ENCODE results near the gene MGME1.

MGME1 gene

DNA sequence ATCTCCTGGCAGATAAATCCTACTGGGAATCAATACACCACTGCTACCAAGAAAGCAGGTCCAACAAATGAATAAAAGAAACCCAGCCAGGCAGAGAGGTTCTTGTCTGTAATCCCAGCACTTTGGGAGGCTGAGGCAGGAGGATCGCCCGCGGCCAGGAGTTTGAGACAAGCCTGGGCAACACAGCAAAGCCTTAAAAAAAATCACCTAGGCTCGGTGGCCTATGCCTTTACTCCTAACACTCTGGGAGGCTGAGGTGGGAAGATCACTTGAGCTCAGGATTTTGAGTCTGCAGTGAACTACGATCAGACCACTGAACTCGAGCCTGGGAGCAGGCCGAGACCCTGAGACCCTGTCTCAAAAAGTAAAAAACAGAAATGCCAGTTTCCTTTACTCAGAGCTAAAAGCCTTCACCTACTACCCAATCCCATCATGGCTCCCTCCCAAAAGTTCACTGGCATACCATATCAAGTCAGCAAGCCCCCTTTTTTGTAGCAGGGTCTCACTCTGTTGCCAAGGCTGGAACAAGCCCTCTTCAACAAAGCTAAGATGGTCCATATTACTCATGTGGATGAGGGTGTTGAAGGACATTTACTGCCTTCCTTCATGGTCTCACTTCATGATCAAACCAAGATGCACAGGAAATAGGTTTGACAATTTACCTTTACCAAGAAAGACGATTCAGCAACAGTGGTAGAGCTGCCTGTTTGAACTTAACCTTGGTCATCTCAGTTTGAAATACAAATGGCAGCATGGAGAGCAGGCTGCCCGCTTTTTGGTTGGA lies 5.5 kb upstream of the MGME1 start:
- no peaks in the 10 kb centered on the region for H3K9me3 Mint-ChIP-seq
- peaks cover 92% of the 10 kb centered on the region for H3K4me1 Mint-ChIP-seq
- peaks cover 61% of the 10 kb centered on the region for H3K36me3 Mint-ChIP-seq
- peak overlapping the region; percentile 100 for H3K27ac Mint-ChIP-seq
- H3K4me3 Mint-ChIP-seq = peak overlapping the region; percentile 69
- no peaks in the 10 kb centered on the region for H3K27me3 Mint-ChIP-seq
- ATAC-seq = no peak

DNA sequence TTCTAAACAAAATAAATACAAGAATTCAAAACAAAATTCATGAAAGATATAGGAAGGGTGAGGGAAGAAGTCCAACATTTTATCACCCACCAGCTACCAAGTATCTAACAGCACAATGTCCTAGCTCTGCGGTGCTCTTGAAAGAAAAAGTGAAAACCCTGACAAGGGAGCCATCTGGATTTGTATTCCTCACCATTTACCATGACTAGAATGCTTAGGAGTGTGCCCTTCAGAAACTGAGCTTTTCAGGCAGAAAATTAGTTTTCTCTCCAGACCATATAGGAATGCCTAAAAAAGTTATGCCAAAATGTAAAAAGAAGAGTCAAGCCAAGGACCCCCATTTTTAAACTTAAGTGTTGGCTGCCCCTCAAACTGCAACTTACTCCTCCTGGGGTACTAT lies 4.7 kb upstream of the MGME1 start:
- no peak for ATAC-seq
- no peaks in the 10 kb centered on the region for H3K9me3 Mint-ChIP-seq
- H3K4me1 Mint-ChIP-seq = peaks cover 85% of the 10 kb centered on the region
- H3K4me3 Mint-ChIP-seq = peak overlapping the region; percentile 94
- no peaks in the 10 kb centered on the region for H3K27me3 Mint-ChIP-seq
- H3K27ac Mint-ChIP-seq = peak overlapping the region; percentile 100
- H3K36me3 Mint-ChIP-seq = peaks cover 61% of the 10 kb centered on the region

DNA sequence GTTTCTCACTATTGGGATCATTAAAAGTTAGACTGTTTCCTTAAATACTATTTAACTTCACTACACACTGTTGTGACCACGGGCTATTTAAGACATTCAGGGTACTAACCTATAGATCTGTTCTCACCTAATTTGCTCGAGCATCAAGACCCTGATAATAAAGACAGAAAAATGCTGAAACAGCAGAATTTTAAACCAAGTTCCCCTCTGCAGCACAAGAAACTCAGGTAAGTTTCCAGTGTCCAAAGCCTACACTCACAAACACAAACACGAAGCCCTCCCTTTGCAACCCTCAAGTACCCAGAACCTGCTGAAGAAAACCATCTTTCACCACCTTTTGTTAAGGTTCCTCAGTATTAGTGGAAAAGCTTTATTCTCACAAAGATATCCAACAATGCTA lies 4.2 kb upstream of the MGME1 start:
- no peaks in the 10 kb centered on the region for H3K27me3 Mint-ChIP-seq
- H3K4me3 Mint-ChIP-seq = peak overlapping the region; percentile 94
- H3K36me3 Mint-ChIP-seq = peaks cover 57% of the 10 kb centered on the region
- no peak for ATAC-seq
- peak overlapping the region; percentile 100 for H3K27ac Mint-ChIP-seq
- peaks cover 81% of the 10 kb centered on the region for H3K4me1 Mint-ChIP-seq
- H3K9me3 Mint-ChIP-seq = no peaks in the 10 kb centered on the region

DNA sequence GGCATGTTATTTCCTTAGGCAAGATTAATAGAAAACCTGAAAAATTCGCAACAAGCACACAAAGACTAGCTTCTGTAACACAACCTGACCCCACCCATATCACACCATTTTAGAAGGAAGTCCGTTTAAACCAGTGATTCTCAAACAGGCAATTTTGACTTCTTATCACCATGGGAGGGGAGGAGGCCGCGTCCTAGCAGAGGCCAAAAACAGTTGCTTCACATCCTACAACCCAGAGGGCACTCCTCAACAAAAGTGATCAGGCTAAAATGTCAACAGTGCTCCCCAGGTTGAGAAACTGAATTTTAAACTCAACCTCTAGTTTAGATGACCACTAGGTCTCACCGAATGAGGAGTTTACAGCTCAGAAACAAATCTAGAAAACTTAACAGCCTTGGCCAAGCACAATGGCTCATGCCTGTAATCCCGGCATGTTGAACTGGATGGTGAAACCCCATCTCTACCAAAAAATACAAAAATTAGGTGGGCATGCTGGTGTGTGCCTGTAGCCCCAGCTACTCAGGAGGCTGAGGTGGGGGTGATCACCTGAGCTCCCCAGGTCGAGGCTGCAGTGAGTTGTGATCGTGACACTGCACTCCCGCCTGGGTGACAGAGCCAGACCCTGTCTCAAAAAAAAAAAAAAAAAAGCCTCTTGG lies 3.6 kb upstream of the MGME1 start:
- ATAC-seq = no peak
- no peaks in the 10 kb centered on the region for H3K9me3 Mint-ChIP-seq
- H3K27ac Mint-ChIP-seq = peak overlapping the region; percentile 100
- peaks cover 81% of the 10 kb centered on the region for H3K4me1 Mint-ChIP-seq
- peaks cover 59% of the 10 kb centered on the region for H3K36me3 Mint-ChIP-seq
- no peaks in the 10 kb centered on the region for H3K27me3 Mint-ChIP-seq
- peak overlapping the region; percentile 94 for H3K4me3 Mint-ChIP-seq

DNA sequence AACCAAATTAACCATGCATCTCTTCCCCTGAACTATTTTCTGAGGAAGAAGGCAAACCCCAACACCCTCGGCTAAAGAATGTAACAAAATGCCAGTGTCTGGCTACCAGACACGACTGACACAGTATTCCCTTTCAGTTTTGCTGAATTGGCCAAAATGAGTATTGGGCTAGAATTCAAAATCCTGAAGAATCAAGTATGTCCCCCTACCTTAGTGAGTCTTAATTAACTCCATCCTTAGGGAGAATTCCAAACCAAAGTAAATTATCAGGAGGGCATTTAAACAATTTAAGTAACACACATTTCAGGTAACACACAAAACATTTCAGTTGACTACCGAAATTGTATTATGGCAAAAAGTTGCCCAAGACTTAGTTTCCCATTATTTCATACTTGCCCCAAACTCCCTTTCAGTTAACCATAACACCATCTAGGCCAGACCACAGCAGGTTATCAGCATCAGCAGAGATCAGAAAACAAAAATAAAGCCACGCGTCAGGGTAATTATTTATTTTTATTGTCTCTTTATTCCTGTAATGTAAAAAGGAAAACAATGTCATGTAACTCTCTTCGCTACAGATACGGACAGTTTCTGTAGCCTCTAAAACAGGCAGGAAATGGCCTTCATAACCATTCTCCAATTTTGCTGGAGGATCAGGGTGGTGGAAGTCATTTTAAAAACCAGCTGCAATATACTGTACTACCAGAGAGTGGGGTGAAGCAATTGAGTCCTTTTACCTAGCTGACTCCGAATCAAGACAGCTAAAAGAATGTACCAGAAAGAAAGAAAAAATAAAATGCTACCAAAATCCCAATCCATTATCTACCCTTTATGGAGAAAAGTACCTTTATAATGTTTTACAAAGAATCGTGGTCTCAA lies 2.1 kb upstream of the MGME1 start:
- Mint-ChIP-seq H3K4me3 (peak overlapping the region; percentile 94), H3K27ac (peak overlapping the region; percentile 100), H3K9me3 (no peaks in the 10 kb centered on the region), H3K27me3 (no peaks in the 10 kb centered on the region), H3K4me1 (peaks cover 72% of the 10 kb centered on the region), H3K36me3 (peaks cover 55% of the 10 kb centered on the region)
- no peak for ATAC-seq

DNA sequence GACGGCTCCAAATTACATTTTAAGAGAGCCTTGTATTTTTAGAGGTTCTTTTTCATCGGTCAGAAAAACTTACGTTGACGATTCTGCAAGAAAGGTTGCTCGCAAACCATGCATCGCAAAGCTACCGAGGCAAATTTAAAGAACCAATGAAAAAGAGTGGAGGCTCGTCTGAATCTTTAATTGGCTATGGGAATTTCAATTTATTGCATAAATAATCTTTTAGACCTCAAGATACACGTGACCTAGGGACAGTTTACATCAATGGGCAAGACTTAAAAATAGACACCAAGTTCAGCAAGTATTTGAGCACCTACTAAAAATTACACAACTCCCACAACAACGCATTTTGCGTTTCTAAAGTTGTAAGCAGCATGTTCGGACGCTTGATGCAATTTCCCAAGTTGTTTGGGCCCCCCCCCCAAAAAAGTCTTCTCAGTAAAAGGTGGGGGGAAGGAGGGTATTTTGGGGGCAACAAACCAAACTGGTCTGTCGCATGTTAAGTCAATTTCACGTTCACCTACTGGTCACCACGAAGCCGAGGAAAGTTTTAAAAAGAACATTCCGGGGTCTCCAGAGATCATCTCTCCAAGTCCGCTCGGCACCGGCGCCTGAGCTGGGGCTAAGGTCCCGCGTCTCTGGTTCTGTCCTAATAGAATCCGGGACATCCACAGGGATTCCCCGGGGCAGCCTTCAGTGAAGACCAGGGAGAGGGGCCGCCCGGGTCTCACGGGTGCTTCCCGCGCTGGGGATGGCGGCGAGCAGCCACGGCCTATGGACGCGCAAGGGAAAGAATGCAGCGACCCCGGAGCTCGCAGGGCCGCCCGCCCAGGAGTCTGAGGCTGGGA lies 1.1 kb upstream of the MGME1 start:
- Mint-ChIP-seq H3K4me3 (peak overlapping the region; percentile 94), H3K4me1 (peaks cover 72% of the 10 kb centered on the region), H3K27me3 (no peaks in the 10 kb centered on the region), H3K27ac (peak overlapping the region; percentile 100), H3K36me3 (peaks cover 51% of the 10 kb centered on the region), H3K9me3 (no peaks in the 10 kb centered on the region)
- no peak for ATAC-seq

DNA sequence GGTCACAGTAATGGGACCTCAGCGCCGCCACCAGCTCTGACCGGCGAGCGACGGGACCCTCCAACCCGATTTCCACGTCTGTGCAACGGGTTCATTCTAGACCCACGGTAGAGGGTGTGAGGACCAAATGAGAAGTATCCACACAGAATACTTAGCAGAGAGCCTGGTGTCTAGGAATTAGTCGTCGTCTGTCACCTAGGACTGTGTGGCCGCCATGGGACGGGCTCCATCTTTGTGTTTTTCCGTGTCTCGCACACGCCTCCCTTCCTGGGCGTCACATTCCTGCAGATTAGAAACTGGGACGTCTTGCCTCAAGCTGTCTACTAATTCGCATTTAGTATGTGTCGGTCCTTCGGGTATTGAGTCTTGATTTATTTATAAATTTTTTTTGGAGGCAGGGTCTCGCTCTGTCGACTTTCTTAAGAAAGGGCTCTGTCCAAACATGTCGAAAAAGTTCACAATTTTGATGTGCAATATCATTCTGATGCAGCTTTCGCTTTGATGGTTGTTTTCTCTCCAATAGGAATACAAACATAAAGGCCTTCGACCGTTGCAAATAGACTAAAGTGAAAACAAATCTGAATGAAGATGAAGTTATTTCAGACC lies 563 bp downstream of the MGME1 start:
- no peaks in the 10 kb centered on the region for H3K27me3 Mint-ChIP-seq
- H3K27ac Mint-ChIP-seq = peak overlapping the region; percentile 100
- H3K36me3 Mint-ChIP-seq = peaks cover 41% of the 10 kb centered on the region
- H3K4me3 Mint-ChIP-seq = peak overlapping the region; percentile 94
- H3K9me3 Mint-ChIP-seq = no peaks in the 10 kb centered on the region
- peak; percentile 14 for ATAC-seq
- H3K4me1 Mint-ChIP-seq = peaks cover 69% of the 10 kb centered on the region

DNA sequence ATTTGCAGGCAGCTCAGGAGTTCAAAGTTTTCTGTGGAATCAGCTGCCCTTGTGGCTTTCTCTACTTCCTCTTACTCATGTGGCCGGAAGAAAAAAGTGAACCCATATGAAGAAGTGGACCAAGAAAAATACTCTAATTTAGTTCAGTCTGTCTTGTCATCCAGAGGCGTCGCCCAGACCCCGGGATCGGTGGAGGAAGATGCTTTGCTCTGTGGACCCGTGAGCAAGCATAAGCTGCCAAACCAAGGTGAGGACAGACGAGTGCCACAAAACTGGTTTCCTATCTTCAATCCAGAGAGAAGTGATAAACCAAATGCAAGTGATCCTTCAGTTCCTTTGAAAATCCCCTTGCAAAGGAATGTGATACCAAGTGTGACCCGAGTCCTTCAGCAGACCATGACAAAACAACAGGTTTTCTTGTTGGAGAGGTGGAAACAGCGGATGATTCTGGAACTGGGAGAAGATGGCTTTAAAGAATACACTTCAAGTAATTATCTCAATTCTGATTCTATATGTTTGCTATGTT lies 1.1 kb downstream of the MGME1 start:
- peak; percentile 5 for ATAC-seq
- peaks cover 64% of the 10 kb centered on the region for H3K4me1 Mint-ChIP-seq
- peak overlapping the region; percentile 94 for H3K4me3 Mint-ChIP-seq
- H3K36me3 Mint-ChIP-seq = peaks cover 35% of the 10 kb centered on the region
- no peaks in the 10 kb centered on the region for H3K27me3 Mint-ChIP-seq
- H3K9me3 Mint-ChIP-seq = no peaks in the 10 kb centered on the region
- H3K27ac Mint-ChIP-seq = peak overlapping the region; percentile 100

DNA sequence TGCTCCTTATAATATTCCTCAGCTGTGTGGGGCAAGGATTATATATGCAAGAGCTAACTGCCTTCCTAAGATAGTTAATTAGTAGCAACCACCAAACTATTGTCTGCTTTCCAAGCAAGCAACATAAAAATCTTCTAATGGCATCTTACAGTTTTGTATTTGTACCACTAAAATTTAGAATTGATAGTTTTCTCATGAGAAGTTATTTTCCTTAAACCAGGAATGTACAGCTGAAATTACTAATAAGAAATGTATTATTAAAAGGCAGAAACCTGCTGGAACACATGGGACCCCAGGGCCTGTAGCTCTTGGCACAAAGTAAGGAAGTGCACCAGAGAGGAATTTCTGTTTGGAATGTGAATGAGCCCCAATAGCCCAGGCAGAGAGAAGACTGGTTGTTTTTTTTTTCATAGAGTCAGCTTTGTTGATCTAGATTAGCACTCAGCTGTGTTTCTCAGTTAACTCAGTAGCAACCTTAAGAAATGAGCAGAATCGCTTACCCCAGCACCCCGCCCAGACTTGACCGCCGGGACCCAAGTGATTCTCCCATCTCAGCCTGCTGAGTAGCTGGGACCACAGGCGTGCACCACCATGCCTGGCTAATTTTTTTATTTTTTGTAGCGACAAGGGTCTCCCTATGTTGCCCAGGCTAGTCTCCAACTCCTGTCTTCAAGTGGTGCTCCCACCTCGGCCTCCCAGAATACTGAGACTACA lies 2.6 kb downstream of the MGME1 start:
- no peaks in the 10 kb centered on the region for H3K27me3 Mint-ChIP-seq
- H3K36me3 Mint-ChIP-seq = peaks cover 37% of the 10 kb centered on the region
- H3K4me1 Mint-ChIP-seq = peaks cover 52% of the 10 kb centered on the region
- ATAC-seq = no peak
- peak overlapping the region; percentile 94 for H3K4me3 Mint-ChIP-seq
- peak overlapping the region; percentile 100 for H3K27ac Mint-ChIP-seq
- H3K9me3 Mint-ChIP-seq = no peaks in the 10 kb centered on the region

DNA sequence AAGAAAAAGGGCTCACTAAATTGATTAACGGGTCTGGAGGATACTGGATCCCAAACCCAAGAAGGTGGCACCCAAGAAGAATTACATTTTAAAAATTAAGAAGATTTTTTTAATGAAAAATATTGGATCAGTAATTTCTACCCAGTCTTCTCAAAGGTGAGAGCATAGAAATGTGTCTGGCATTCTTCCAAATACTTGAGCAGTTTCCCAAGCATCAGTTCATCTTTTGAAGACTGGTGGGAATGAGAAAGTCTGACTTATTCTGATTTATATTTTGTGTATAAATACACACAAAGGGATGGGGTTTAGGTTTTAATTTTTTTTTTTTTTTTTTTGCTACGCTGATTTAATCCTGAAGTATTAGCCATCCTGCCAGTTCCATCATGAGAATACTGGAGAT lies 3.3 kb downstream of the MGME1 start:
- H3K4me1 Mint-ChIP-seq = peaks cover 47% of the 10 kb centered on the region
- no peaks in the 10 kb centered on the region for H3K9me3 Mint-ChIP-seq
- H3K4me3 Mint-ChIP-seq = peak overlapping the region; percentile 94
- H3K27me3 Mint-ChIP-seq = no peaks in the 10 kb centered on the region
- ATAC-seq = no peak
- H3K27ac Mint-ChIP-seq = peak overlapping the region; percentile 100
- peaks cover 34% of the 10 kb centered on the region for H3K36me3 Mint-ChIP-seq

DNA sequence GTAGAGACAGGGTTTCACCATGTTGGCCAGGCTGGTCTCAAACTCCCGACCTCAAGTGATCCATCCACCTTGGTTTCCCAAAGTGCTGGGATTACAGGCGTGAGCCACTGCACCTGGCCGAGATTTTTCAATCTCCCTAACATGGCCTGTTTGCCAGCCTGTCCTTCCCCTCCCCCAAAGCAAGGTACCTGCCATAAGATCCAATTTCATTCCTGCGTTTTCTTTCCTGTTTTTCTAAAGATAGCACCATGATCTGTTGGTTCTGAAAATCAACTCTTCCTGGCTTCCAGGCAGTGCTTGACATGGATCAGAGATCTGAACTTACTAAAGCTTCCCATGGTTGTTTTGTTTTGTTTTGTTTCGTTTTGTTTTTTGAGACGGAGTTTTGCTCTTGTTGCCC lies 7.5 kb downstream of the MGME1 start:
- Mint-ChIP-seq H3K9me3 (no peaks in the 10 kb centered on the region), H3K36me3 (peaks cover 30% of the 10 kb centered on the region), H3K4me1 (peaks cover 39% of the 10 kb centered on the region), H3K4me3 (no peak overlapping the region), H3K27me3 (no peaks in the 10 kb centered on the region), H3K27ac (no peak overlapping the region)
- ATAC-seq = no peak

DNA sequence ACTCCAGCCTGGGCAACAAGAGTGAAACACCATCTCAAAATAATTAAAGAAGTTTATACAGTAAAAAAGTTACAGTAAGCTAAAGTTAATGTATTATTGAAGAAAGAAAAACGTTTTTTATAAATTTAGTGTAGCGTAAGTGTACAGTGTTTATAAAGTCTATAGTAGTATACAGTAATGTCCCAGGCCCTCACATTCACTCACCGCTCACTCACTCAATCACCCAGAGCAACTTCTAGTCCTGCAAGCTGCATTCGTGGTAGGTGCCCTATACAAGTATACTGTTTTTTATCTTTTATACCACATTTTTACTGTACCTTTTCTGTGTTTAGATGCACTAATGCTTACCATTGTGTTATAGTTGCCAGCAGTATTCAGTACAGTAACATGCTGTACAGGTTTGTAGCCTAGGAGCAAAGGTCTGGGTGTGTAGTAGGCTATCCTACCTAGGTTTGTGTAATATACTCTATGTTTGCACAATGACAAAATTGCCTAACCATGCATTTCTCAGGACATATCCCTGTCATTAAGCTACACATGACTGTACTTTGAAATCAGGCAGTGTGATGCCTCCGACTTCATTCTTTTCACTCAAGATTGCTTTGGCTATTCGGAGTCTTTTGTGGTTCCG lies 16.7 kb downstream of the MGME1 start:
- no peaks in the 10 kb centered on the region for H3K27me3 Mint-ChIP-seq
- H3K36me3 Mint-ChIP-seq = peaks cover 44% of the 10 kb centered on the region

DNA sequence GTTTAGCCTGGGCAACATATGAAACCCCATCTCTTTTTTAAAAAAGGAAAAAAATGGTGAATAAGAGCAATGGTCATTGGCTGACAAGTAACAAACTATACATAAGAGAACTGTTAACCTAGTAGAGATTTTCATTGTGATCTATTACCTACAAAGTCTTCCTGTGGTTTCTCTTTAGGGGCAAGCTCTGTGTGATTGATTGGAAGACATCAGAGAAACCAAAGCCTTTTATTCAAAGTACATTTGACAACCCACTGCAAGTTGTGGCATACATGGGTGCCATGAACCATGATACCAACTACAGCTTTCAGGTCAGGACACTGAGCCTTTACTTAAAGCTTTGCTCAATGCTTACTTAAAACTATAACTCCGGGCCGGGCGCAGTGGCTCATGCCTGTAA lies 19.2 kb downstream of the MGME1 start:
- no peak overlapping the region for H3K4me3 Mint-ChIP-seq
- ATAC-seq = no peak
- H3K36me3 Mint-ChIP-seq = peaks cover 33% of the 10 kb centered on the region
- H3K27ac Mint-ChIP-seq = no peak overlapping the region
- H3K9me3 Mint-ChIP-seq = no peaks in the 10 kb centered on the region
- peaks cover 24% of the 10 kb centered on the region for H3K4me1 Mint-ChIP-seq
- no peaks in the 10 kb centered on the region for H3K27me3 Mint-ChIP-seq

More for the DNA sequence above, 16.7 kb downstream of the MGME1 start:
- H3K4me1 Mint-ChIP-seq = peaks cover 26% of the 10 kb centered on the region
- no peak for ATAC-seq
- no peak overlapping the region for H3K4me3 Mint-ChIP-seq
- H3K27ac Mint-ChIP-seq = no peak overlapping the region
- H3K9me3 Mint-ChIP-seq = no peaks in the 10 kb centered on the region
